ENCODE results near the gene TRPV3.
"Not testable (repeated sequence)": the region's sequence is repeated elsewhere in the genome, so short reads cannot be mapped to it uniquely, and the experiment has no call there.

Gene TRPV3

GRCh38 chr17:3574231-3574630, 16.6 kb upstream of the TRPV3 start:
- no peak for FAIRE-seq
- DNase-seq (ENCODE audit: insufficient read length, low spot score) = no peak

- FAIRE-seq (no peak), DNase-seq (ENCODE audit: insufficient read length, low spot score) (no peak)
These were observed 15.9 kb upstream of the TRPV3 start for GRCh38 chr17:3573246-3574100.

- FAIRE-seq = no peak
- DNase-seq (ENCODE audit: insufficient read length, low spot score) = no peak
These were observed 14.6 kb upstream of the TRPV3 start for GRCh38 chr17:3572231-3572630.

- FAIRE-seq (no peak), DNase-seq (ENCODE audit: insufficient read length, low spot score) (no peak)
These were observed 13.7 kb upstream of the TRPV3 start for GRCh38 chr17:3571043-3571900.

GRCh38 chr17:3569534-3570137, 12.0 kb upstream of the TRPV3 start:
- no peak for DNase-seq (ENCODE audit: insufficient read length, low spot score)
- FAIRE-seq = no peak

- DNase-seq (ENCODE audit: insufficient read length, low spot score) = no peak
- FAIRE-seq = no peak
These were observed 8.9 kb upstream of the TRPV3 start for GRCh38 chr17:3566551-3566950.

GRCh38 chr17:3565143-3565542, 7.5 kb upstream of the TRPV3 start:
- DNase-seq (ENCODE audit: insufficient read length, low spot score) (no peak), FAIRE-seq (peak; percentile 60)

GRCh38 chr17:3564241-3564640, 6.6 kb upstream of the TRPV3 start:
- DNase-seq (ENCODE audit: insufficient read length, low spot score); FAIRE-seq: not testable (repeated sequence)

GRCh38 chr17:3559270-3559645, 1.6 kb upstream of the TRPV3 start:
- DNase-seq (ENCODE audit: insufficient read length, low spot score) = no peak
- FAIRE-seq = no peak

DNA sequence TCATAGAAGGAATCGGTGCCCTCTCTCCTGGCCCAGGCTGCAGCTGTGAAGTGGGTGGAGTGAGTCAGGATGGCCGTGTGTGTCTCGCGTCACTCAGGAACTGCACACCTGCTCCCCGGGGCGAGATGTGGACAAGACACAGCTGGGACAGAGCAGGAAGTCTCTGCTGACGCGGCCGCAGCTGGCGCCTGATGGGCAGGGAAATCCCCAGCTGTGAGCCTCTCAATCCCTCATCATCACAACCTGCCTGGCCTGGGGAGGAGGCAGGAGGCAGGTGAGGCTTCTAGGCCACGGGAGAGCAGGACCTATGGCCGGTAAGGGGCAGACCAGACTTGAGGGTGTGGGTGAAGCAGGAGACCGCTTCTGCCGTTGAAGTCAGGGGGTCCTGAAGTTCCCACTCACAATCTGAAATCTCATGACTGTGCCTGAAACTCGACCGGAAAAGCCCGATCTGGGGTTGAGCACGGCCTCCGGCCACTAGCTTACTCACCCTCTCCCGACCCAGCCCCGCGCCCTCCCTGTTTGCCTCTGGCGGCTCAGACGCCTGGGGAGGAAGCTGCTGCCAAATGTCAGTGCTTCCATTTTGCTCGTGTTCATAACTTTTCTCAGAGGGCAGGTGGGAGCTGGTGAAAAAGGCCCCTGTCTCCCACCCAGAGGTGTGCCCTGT, 1.1 kb upstream of the TRPV3 start:
- FAIRE-seq = no peak
- no peak for DNase-seq (ENCODE audit: insufficient read length, low spot score)

GRCh38 chr17:3556916-3557767, 470 bp downstream of the TRPV3 start:
- no peak for FAIRE-seq
- DNase-seq (ENCODE audit: insufficient read length, low spot score) = no peak

- no peak for FAIRE-seq
- no peak for DNase-seq (ENCODE audit: insufficient read length, low spot score)
These were observed 1.2 kb downstream of the TRPV3 start for GRCh38 chr17:3556239-3556915.

DNA sequence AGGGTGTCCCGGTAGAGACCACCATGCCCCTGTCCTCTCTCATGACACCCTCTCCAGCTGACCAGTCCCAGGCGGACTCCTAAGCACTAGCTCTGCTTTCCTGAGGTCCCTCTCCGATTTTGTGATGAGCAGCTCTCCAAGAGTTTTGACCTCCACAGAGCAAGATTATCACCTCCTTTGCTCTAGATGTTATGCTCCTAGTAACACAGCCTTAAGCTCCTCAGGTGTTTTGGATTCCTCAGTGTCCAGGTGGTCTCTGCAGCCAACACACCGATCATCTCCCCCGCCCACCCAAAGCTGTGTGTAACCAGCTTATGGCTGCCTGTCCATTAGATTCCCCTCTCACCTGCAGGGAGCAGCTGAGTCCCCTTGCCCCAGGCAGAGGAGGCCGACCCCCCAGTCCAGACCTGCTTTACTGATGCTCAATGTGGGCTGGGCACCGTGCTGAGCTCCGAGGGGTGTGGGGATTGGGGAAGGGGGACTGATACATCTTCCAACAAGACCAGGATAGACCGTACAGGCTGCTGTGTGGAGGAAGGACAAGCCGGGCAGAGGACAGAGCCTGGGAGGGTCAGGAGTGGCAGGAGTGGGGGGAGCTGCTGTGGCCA, 2.3 kb downstream of the TRPV3 start:
- FAIRE-seq = no peak
- no peak for DNase-seq (ENCODE audit: insufficient read length, low spot score)

GRCh38 chr17:3554440-3554839, 3.2 kb downstream of the TRPV3 start:
- FAIRE-seq = no peak

DNA sequence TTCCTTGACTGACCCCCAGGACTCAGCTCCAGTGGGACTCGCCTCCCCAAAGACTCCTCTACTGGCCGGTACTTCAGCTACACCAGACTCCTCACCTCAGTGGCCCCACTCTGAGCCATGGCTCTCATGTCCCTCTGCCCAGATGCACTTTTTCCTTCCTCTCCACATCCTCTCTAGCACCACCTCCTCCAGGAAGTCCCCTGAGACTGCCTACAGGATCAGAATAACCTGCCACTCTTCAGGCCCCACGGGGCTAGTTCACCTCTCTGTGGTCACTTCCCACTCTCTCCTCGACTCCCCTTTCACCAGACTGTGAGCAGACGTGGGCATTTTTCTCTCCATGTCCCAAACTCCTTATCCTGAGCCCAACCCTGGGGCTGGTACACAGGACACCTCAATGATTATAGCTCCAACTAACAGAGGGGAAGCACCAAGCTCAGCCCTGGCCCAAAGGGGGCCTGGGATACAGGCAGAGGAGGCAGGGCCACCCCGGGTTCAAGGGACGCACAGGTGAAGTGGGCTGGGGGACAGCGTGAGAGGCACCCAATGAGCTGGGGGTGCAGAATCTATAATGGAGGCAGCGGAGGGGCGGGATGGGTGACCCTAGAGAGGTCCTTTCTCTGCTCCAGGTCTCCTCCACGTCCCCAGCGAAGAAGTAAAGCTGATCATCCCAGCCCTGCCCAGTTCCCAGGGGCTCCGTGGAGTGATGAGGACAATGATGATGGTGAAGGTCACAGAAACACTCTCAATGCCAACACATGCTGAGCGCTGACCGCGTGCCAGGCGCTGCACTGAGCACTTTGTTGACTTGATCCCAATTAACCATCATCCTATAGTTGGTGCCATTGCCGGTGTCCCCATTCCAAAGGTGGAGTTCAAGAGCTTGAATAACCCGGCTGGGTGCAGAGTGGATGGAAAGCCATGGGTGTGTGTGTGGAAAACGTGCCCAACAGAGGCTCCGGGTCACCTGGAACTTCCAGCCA, 3.9 kb downstream of the TRPV3 start:
- DNase-seq (ENCODE audit: insufficient read length, low spot score) (no peak), FAIRE-seq (no peak)

More at GRCh38 chr17:3554440-3554839, 3.2 kb downstream of the TRPV3 start:
- DNase-seq (ENCODE audit: insufficient read length, low spot score) = no peak

DNA sequence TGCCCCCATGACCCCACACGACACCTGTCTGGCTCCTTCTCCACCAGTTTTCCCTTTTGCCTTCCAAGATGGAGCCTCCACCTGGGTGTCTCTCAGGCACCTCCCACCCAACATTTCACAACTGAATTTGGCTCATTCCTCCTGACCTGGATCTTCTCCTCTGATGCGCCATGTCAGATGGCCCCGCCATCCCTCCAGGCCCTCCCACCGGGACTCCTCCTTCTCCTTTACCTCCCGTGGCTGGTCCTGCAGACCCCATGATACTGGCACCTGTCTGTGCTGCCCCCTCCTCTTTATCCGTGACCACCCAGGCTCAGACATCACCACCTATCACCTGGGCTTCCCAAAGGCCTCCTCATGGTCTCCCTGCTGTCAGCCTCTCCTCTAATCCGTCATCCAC, 4.7 kb downstream of the TRPV3 start:
- DNase-seq (ENCODE audit: insufficient read length, low spot score) (no peak), FAIRE-seq (no peak)

DNA sequence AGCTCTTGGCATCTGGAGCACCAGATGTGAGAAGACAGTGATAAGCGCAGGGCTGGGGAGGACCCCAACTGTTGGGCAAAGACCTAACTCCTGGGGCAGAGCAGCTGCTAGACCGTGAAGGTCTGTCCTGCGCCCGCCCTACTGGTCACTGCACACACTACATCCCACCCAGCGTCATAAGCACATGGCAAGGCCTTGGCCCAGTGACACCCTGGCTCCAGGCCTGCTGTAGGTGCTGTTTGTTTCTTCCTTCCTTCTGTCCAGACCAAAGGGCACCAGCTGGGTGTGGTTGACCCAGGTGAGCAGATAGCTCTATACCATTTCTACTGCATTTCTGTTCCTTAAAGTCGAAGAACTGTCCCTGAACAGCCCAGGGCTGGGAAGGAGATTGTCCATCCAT, 6.4 kb downstream of the TRPV3 start:
- FAIRE-seq (no peak), DNase-seq (ENCODE audit: insufficient read length, low spot score) (no peak)

All from HTR-8/SVneo (cell line).